Upper lobe of left lung (tissue), 4 donors: ENCODE results near the gene ATG16L1.

ENCODE experiments used
- CTCF ChIP-seq, 6 experiments: fragments of 450-650 bp in 4 of 6; fragments of 200-600 bp in 2 of 6; sonication (generic) in 2 of 6; IDR thresholded peaks; one replicate each; pipeline ENCODE4 v1.5.1; 2016 to 2019; ENCODE audit warnings: antibody characterized with exemption in 6 of 6
- POLR2A ChIP-seq, 4 donors: fragments of 450-650 bp; IDR thresholded peaks; one replicate each; pipeline ENCODE4 v1.5.1; 2016 to 2017; ENCODE audit warnings: antibody characterized with exemption in 4 of 4, mild to moderate bottlenecking in 2 of 4
- POLR2AphosphoS5 ChIP-seq, 2 donors: sonication (generic); formaldehyde crosslinking; IDR thresholded peaks; one replicate each; pipeline ENCODE4 v1.5.1; 2017; ENCODE audit warnings: antibody characterized with exemption in 2 of 2

GRCh38 chr2:233264667-233265066 is 13.2 kb downstream of the ATG16L1 start:
- TF ChIP-seq POLR2A (IDR thresholded peaks at IDR 0.05) (no peak), CTCF (IDR thresholded peaks at IDR 0.05) (no peak), POLR2AphosphoS5 (IDR thresholded peaks at IDR 0.05) (no peak)
